Adrenal gland (tissue), 19 donors: Measurements from ENCODE around the gene TBKBP1. TPM values are rescaled to one million over a fixed set of nuclear protein-coding genes. Genes with fewer than 3 reads are reported as not detected.

ENCODE experiments used
- DNase-seq, 7 donors: peaks; one replicate each; pipeline ENCODE4 v3.0.0-alpha.2; 2019 to 2020
- H3K27ac ChIP-seq, 5 donors: fragments of 200-600 bp; sonication (generic) in 4 of 5; 1 replicate in 3 of 5; 2 replicates in 2 of 5; pipeline versions ENCODE4 v1.5.1 to v1.8.0; 2016 to 2020; ENCODE audit warnings: mild to moderate bottlenecking in 1 of 5
- H3K27me3 ChIP-seq: fragments of 200-600 bp; 2 replicates; pipeline ENCODE4 v1.8.0; 2021
- H3K36me3 ChIP-seq, 2 donors: fragments of 200-600 bp; replicated peaks in 1 of 2; 1 replicate in 1 of 2; 2 replicates in 1 of 2; pipeline versions ENCODE4 v1.5.1 to v1.8.0; 2018 to 2022
- H3K4me1 ChIP-seq, 2 donors: fragments of 200-600 bp; replicated peaks in 1 of 2; 1 replicate in 1 of 2; 2 replicates in 1 of 2; pipeline versions ENCODE4 v1.5.1 to v1.8.0; 2018 to 2021
- H3K4me3 ChIP-seq, 4 donors: fragments of 200-600 bp; sonication (generic) in 3 of 4; one replicate each; pipeline ENCODE4 v1.5.1; 2016 to 2018
- H3K9me3 ChIP-seq, 3 donors: fragments of 200-600 bp; sonication (generic) in 1 of 3; replicated peaks in 1 of 3; 1 replicate in 2 of 3; 2 replicates in 1 of 3; pipeline versions ENCODE4 v1.5.1 to v1.8.0; 2016 to 2021
- CTCF ChIP-seq, 6 experiments: fragments of 450-650 bp in 4 of 6; fragments of 200-600 bp in 2 of 6; sonication (generic) in 1 of 6; IDR thresholded peaks; 1 replicate in 5 of 6; 2 replicates in 1 of 6; pipeline versions ENCODE4 v1.5.1 to v1.8.0; 2016 to 2021; ENCODE audit warnings: antibody characterized with exemption in 6 of 6, mild to moderate bottlenecking in 2 of 6, moderate library complexity in 1 of 6
- POLR2A ChIP-seq, 2 donors: fragments of 450-650 bp; IDR thresholded peaks; one replicate each; pipeline ENCODE4 v1.6.1; 2017; ENCODE audit warnings: antibody characterized with exemption in 2 of 2, mild to moderate bottlenecking in 2 of 2, moderate library complexity in 1 of 2
- WGBS, 4 donors: extraction: QIAGEN DNeasy Blood & Tissue Kit in 2 of 4; methylation state at CpG; one replicate each; pipeline versions ENCODE4 v1.1.5 to v1.1.7; 2013 to 2017; 5-methylcytosine and 5-hydroxymethylcytosine counted together
- intact Hi-C, 2 donors: fragments of 100-400 bp; cut with DNase I; formaldehyde crosslinking; loops; one replicate each; pipeline versions ENCODE4 v1.14.1 to v1.15.0; 2022 to 2023
- long read RNA-seq, 10 donors: library from polyadenylated mRNA in 3 of 10; unstranded in 2 of 10; stranded (forward) in 1 of 10; transcript quantifications; one replicate each; pipeline ENCODE4 v2.0.0 and lab custom pipeline, GENCODE V29; 2021 to 2026
- polyA plus RNA-seq, 3 donors: library from polyadenylated mRNA; stranded (reverse); fragments of 200-250 nt in 2 of 3; fragments of 350-450 nt in 1 of 3; fragmentation: Illumina TruSeq in 1 of 3; extraction: RNeasy Lipid Tissue Mini Kit (QIAGEN cat#74804) in 1 of 3; gene quantifications; one replicate each; pipeline ENCODE4 v1.2.3, GENCODE V29; 2013 to 2014
- total RNA-seq, 9 donors: library from RNA; depleted of rRNA in 4 of 9; stranded (reverse); fragments of >200 nt in 4 of 9; fragments of 120-200 nt in 1 of 9; fragmentation: NEBNext Ultra II Directional in 1 of 9; extraction: Animal tissue kit (Norgen Biotek cat#: 25700) in 1 of 9; gene quantifications; one replicate each; pipeline versions ENCODE4 v1.1.0 to v1.2.4, GENCODE V29; 2013 to 2023
- donor health status: healthy with polysubstance abuse.
- donor health status: Bipolar disorder and iron deficiency.
- donor health status: DM: yes; HTN: yes; CAD: no.
- donor health status: DM: no; HTN: no; CAD: no.
- donor health status: DM: no; HTN: no; CAD: no.
- donor health status: DM: yes; HTN: yes; CAD: no.

Gene TBKBP1
- total RNA-seq (10 to 100 TPM in 4 of 9 donors, 1 to 10 TPM in 5; 3.9 to 15.9 (median 9.8) TPM), polyA plus RNA-seq (10 to 100 TPM in 2 of 3 donors, 1 to 10 TPM in 1; 5.7 to 63.9 (median 18.6) TPM)
- long read RNA-seq, donor 1: 0 reads
- long read RNA-seq, donor 2: 0 reads
- long read RNA-seq, donor 3: 0 reads
- long read RNA-seq, donor 4: 0 reads
- long read RNA-seq, donor 5, partial matches to known transcripts: 8 of 10 reads
- long read RNA-seq, donor 5, other reads (novel, unspliced or antisense): 2 of 10 reads
- long read RNA-seq, donor 6, partial matches to known transcripts: 3 of 3 reads
- long read RNA-seq, donor 6, other reads (novel, unspliced or antisense): 0 of 3 reads
- long read RNA-seq, donor 7: 0 reads
- long read RNA-seq, donor 8: 0 reads
- long read RNA-seq, donor 9: 0 reads
- long read RNA-seq, donor 10: 0 reads

GRCh38 chr17:47693731-47694580, at the start of gene TBKBP1:
Gene TBKBP1, plus strand, starts transcription at chr17:47694161. Its CDS starts 1,952 bp downstream, at chr17:47696113.
- Histone ChIP-seq H3K27me3 (no peaks in the 10 kb centered on the region), H3K4me3 (peak within 1 kb of the TSS; percentile 9 to 95 (median 89)), H3K36me3 (no peaks in the 10 kb centered on the region), H3K27ac (peak within 1 kb of the TSS in 4 of 5 donors; percentile 79 to 92 (median 86)), H3K9me3 (no peaks in the 10 kb centered on the region), H3K4me1 (peaks cover 4 to 16% of the 10 kb centered on the region in 2 donors)
- peak in 6 of 7 donors; percentile 32 to 65 (median 58) for DNase-seq
- intact Hi-C loops: loop anchor here in 1 of 2 donors (10.0 kb wide), 1 partner anchor 91 kb away; no protein-coding TSS in a partner anchor
- TF ChIP-seq CTCF (IDR thresholded peaks at IDR 0.05) (no peak), POLR2A (IDR thresholded peaks at IDR 0.05) (no peak)
- WGBS, 4 donors: 0 to 1% (median 0%) methylated on average over 13 to 85 of the region's 87 CpGs

- no peak for TF ChIP-seq POLR2A (IDR thresholded peaks at IDR 0.05)
- TF ChIP-seq CTCF (IDR thresholded peaks at IDR 0.05): no peak
- no peaks in the 10 kb centered on the region for H3K9me3 ChIP-seq
- no peak overlapping the region for H3K4me3 ChIP-seq
- WGBS, 4 donors: 68 to 94% (median 81%) methylated on average over 4 to 5 of the region's 5 CpGs
- peak in 2 of 7 donors; percentile 16 to 31 for DNase-seq
- H3K36me3 ChIP-seq: no peaks in the 10 kb centered on the region
- H3K4me1 ChIP-seq: peaks cover 9 to 11% of the 10 kb centered on the region in 2 donors
- no peaks in the 10 kb centered on the region for H3K27me3 ChIP-seq
- intact Hi-C loops: no loop called here
- H3K27ac ChIP-seq: no peak overlapping the region
Measured at GRCh38 chr17:47644324-47644723, 49.6 kb upstream of the TBKBP1 start.

- 0 to 2% (median 1%) methylated on average over 23 to 74 of the region's 74 CpGs for WGBS, 4 donors
- Histone ChIP-seq H3K36me3 (peaks cover 0 to 31% of the 10 kb centered on the region in 2 donors), H3K27me3 (no peaks in the 10 kb centered on the region), H3K27ac (peak within 1 kb of the TSS; percentile 35 to 99 (median 88)), H3K9me3 (no peaks in the 10 kb centered on the region), H3K4me1 (peaks cover 12 to 47% of the 10 kb centered on the region in 2 donors), H3K4me3 (peak within 1 kb of the TSS; percentile 60 to 96 (median 74))
- DNase-seq: peak; percentile 99 to 100 (median 100)
- TF ChIP-seq CTCF (IDR thresholded peaks at IDR 0.05) (no peak), POLR2A (IDR thresholded peaks at IDR 0.05) (peak; percentile 65 to 72)
- intact Hi-C loops: no loop called here
Measured at GRCh38 chr17:47649153-47649971, 44.6 kb upstream of the TBKBP1 start, which contains the start of gene KPNB1. Gene KPNB1, plus strand, starts transcription at chr17:47649919. Its CDS starts 326 bp downstream, at chr17:47650245.
